Measurements from ENCODE around the gene CCDC102A.

The CCDC102A gene

GRCh38 chr16:57529391-57530103 lies 6.8 kb downstream of the CCDC102A start:
- Histone ChIP-seq H3K9ac (ENCODE audit: low read length in 2 of 2) (peak overlapping the region; percentile 47 to 62), H3K4me3 (ENCODE audit: low read length in 2 of 2) (no peak overlapping the region), H3K27me3 (ENCODE audit: control insufficient read depth in 1 of 2, insufficient read depth in 2 of 2, low read length in 2 of 2) (no peaks in the 10 kb centered on the region), H3K9me3 (ENCODE audit: control insufficient read depth in 2 of 2, low read length in 2 of 2) (no peaks in the 10 kb centered on the region), H3K36me3 (ENCODE audit: control insufficient read depth in 2 of 2, insufficient read depth in 2 of 2, low read length in 2 of 2) (peaks cover 3 to 4% of the 10 kb centered on the region in 2 donors), H3K27ac (ENCODE audit: low read length) (peak overlapping the region; percentile 83), H3K4me1 (ENCODE audit: control insufficient read depth, insufficient read depth, low read length) (peaks cover 37% of the 10 kb centered on the region)

- Histone ChIP-seq H3K27ac (ENCODE audit: low read length) (peak overlapping the region; percentile 83), H3K36me3 (ENCODE audit: control insufficient read depth in 2 of 2, insufficient read depth in 2 of 2, low read length in 2 of 2) (peaks cover 3 to 4% of the 10 kb centered on the region in 2 donors)
Measured at GRCh38 chr16:57528499-57529390, 7.6 kb downstream of the CCDC102A start.

GRCh38 chr16:57527610-57528360 lies 8.6 kb downstream of the CCDC102A start:
- Histone ChIP-seq H3K4me1 (ENCODE audit: control insufficient read depth, insufficient read depth, low read length) (peaks cover 23% of the 10 kb centered on the region), H3K27ac (ENCODE audit: low read length) (no peak overlapping the region), H3K9me3 (ENCODE audit: control insufficient read depth in 2 of 2, low read length in 2 of 2) (no peaks in the 10 kb centered on the region), H3K4me3 (ENCODE audit: low read length in 2 of 2) (no peak overlapping the region), H3K36me3 (ENCODE audit: control insufficient read depth in 2 of 2, insufficient read depth in 2 of 2, low read length in 2 of 2) (peaks cover 3 to 4% of the 10 kb centered on the region in 2 donors), H3K9ac (ENCODE audit: low read length in 2 of 2) (no peak overlapping the region), H3K27me3 (ENCODE audit: control insufficient read depth in 1 of 2, insufficient read depth in 2 of 2, low read length in 2 of 2) (no peaks in the 10 kb centered on the region)

More at GRCh38 chr16:57528499-57529390, 7.6 kb downstream of the CCDC102A start:
- H3K9ac ChIP-seq (ENCODE audit: low read length in 2 of 2), result no peak overlapping the region
- H3K9me3 ChIP-seq (ENCODE audit: control insufficient read depth in 2 of 2, low read length in 2 of 2), result no peaks in the 10 kb centered on the region
- H3K4me1 ChIP-seq (ENCODE audit: control insufficient read depth, insufficient read depth, low read length), result peaks cover 32% of the 10 kb centered on the region
- H3K27me3 ChIP-seq (ENCODE audit: control insufficient read depth in 1 of 2, insufficient read depth in 2 of 2, low read length in 2 of 2), result no peaks in the 10 kb centered on the region
- H3K4me3 ChIP-seq (ENCODE audit: low read length in 2 of 2), result no peak overlapping the region

DNA sequence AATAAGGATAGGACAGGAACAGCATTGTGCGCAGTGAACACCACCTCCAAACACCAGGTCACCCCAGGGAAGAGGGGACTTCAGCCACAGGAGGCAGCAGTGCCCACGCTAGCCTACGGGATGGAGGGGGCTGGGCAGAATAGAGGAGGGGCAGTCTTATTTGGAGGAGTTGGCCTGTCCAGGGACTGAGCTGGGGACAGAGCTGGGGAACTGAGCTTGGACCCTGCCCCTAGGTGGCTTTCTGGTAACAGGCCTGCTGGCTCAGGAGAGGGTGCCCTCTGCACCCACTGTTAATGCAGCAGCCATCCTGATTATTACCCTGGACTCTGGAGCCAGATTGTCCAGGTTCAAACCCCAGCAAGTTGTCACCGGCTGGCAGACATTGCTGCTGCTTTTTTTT lies 9.3 kb downstream of the CCDC102A start:
- no peak overlapping the region for H3K9ac ChIP-seq (ENCODE audit: low read length in 2 of 2)
- peaks cover 4 to 5% of the 10 kb centered on the region in 2 donors for H3K36me3 ChIP-seq (ENCODE audit: control insufficient read depth in 2 of 2, insufficient read depth in 2 of 2, low read length in 2 of 2)
- H3K27ac ChIP-seq (ENCODE audit: low read length), result no peak overlapping the region
- no peaks in the 10 kb centered on the region for H3K27me3 ChIP-seq (ENCODE audit: control insufficient read depth in 1 of 2, insufficient read depth in 2 of 2, low read length in 2 of 2)
- H3K9me3 ChIP-seq (ENCODE audit: control insufficient read depth in 2 of 2, low read length in 2 of 2), result no peaks in the 10 kb centered on the region
- peaks cover 15% of the 10 kb centered on the region for H3K4me1 ChIP-seq (ENCODE audit: control insufficient read depth, insufficient read depth, low read length)
- H3K4me3 ChIP-seq (ENCODE audit: low read length in 2 of 2), result no peak overlapping the region

- H3K9me3 ChIP-seq (ENCODE audit: control insufficient read depth in 2 of 2, low read length in 2 of 2), result no peaks in the 10 kb centered on the region
- no peak overlapping the region for H3K4me3 ChIP-seq (ENCODE audit: low read length in 2 of 2)
- peaks cover 13% of the 10 kb centered on the region for H3K4me1 ChIP-seq (ENCODE audit: control insufficient read depth, insufficient read depth, low read length)
- H3K36me3 ChIP-seq (ENCODE audit: control insufficient read depth in 2 of 2, insufficient read depth in 2 of 2, low read length in 2 of 2), result peaks cover 4 to 5% of the 10 kb centered on the region in 2 donors
- H3K9ac ChIP-seq (ENCODE audit: low read length in 2 of 2), result no peak overlapping the region
- H3K27ac ChIP-seq (ENCODE audit: low read length), result no peak overlapping the region
- no peaks in the 10 kb centered on the region for H3K27me3 ChIP-seq (ENCODE audit: control insufficient read depth in 1 of 2, insufficient read depth in 2 of 2, low read length in 2 of 2)
Measured at GRCh38 chr16:57526498-57526897, 9.9 kb downstream of the CCDC102A start.

DNA sequence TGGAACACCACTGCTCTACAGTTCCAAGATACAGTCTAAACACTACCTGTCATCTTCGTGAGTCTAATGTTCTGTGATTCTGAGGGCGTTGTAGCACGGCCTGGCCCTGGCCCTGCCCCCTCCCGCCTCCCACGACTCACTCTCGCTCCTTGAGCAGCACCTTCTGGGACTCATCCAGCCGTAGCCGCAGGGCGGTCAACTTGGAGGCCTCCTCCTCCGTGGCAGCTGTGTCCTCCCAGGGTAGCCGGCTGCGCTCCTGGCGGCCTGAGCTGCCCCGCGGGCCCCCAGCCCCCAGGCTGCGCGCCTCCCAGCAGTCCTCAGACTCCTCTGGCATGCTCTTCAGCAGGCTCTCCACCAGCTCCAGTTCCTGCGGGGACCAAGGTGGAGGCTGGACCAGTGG lies 10.6 kb downstream of the CCDC102A start:
- Histone ChIP-seq H3K4me3 (ENCODE audit: low read length in 2 of 2) (no peak overlapping the region), H3K36me3 (ENCODE audit: control insufficient read depth in 2 of 2, insufficient read depth in 2 of 2, low read length in 2 of 2) (peaks cover 4 to 8% of the 10 kb centered on the region in 2 donors), H3K27me3 (ENCODE audit: control insufficient read depth in 1 of 2, insufficient read depth in 2 of 2, low read length in 2 of 2) (no peaks in the 10 kb centered on the region), H3K9ac (ENCODE audit: low read length in 2 of 2) (no peak overlapping the region), H3K9me3 (ENCODE audit: control insufficient read depth in 2 of 2, low read length in 2 of 2) (no peaks in the 10 kb centered on the region), H3K4me1 (ENCODE audit: control insufficient read depth, insufficient read depth, low read length) (peaks cover 12% of the 10 kb centered on the region), H3K27ac (ENCODE audit: low read length) (no peak overlapping the region)

DNA sequence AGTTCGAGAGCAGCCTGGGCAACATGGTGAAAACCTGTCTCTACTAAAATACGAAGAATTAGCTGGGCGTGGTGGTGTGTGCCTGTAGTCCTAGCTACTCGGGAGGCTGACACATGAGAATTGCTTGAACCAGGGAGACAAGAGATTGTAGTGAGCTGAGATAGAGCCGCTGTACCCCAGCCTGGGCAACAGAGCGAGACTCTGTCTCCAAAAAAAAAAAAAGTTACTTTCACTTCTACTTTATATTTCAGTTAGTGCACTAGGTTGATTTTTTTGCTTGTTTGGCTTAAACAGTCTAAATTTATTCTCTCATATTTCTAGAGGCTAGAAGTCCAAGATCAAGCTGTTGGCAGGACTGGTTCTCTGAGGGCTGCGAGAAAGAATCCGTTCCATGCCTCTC lies 13.4 kb downstream of the CCDC102A start:
- Histone ChIP-seq H3K27me3 (ENCODE audit: control insufficient read depth in 1 of 2, insufficient read depth in 2 of 2, low read length in 2 of 2) (no peaks in the 10 kb centered on the region), H3K4me3 (ENCODE audit: low read length in 2 of 2) (no peak overlapping the region), H3K9me3 (ENCODE audit: control insufficient read depth in 2 of 2, low read length in 2 of 2) (no peaks in the 10 kb centered on the region), H3K4me1 (ENCODE audit: control insufficient read depth, insufficient read depth, low read length) (no peaks in the 10 kb centered on the region), H3K27ac (ENCODE audit: low read length) (no peak overlapping the region), H3K36me3 (ENCODE audit: control insufficient read depth in 2 of 2, insufficient read depth in 2 of 2, low read length in 2 of 2) (peaks cover 8 to 15% of the 10 kb centered on the region in 2 donors), H3K9ac (ENCODE audit: low read length in 2 of 2) (no peak overlapping the region)

DNA sequence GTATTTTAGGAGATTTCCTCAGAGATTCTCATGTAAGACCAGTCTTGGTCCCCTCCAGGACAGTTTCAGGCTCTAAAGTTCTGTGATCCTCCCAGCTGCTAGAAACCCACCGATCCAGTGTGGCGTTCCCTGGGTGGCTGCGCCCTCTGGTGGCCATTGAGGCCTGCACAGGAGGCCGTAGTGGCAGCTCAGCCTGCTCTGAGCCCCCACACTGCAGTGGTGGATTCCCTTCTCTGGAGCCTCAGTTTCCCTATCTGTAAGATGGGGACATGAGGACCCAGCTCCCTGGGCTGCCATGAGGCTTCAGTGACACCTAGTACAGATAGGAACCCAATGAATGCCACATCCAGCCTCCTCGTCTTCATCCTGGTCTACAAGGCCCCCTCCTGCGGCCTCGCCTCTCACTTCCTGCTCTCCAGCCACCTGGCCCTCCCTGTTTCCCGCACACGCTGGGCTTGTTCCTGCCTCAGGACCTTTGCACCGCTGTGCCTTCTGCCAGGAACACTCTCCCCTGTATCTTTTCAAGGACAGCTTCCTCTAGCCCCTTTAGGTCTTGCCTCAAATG lies 16.5 kb downstream of the CCDC102A start:
- no peaks in the 10 kb centered on the region for H3K4me1 ChIP-seq (ENCODE audit: control insufficient read depth, insufficient read depth, low read length)
- no peak overlapping the region for H3K4me3 ChIP-seq (ENCODE audit: low read length in 2 of 2)
- H3K27me3 ChIP-seq (ENCODE audit: control insufficient read depth in 1 of 2, insufficient read depth in 2 of 2, low read length in 2 of 2), result no peaks in the 10 kb centered on the region
- H3K27ac ChIP-seq (ENCODE audit: low read length), result no peak overlapping the region
- peak overlapping the region in 1 of 2 donors; percentile 29 for H3K9ac ChIP-seq (ENCODE audit: low read length in 2 of 2)
- peaks cover 7 to 34% of the 10 kb centered on the region in 2 donors for H3K36me3 ChIP-seq (ENCODE audit: control insufficient read depth in 2 of 2, insufficient read depth in 2 of 2, low read length in 2 of 2)
- no peaks in the 10 kb centered on the region for H3K9me3 ChIP-seq (ENCODE audit: control insufficient read depth in 2 of 2, low read length in 2 of 2)

DNA sequence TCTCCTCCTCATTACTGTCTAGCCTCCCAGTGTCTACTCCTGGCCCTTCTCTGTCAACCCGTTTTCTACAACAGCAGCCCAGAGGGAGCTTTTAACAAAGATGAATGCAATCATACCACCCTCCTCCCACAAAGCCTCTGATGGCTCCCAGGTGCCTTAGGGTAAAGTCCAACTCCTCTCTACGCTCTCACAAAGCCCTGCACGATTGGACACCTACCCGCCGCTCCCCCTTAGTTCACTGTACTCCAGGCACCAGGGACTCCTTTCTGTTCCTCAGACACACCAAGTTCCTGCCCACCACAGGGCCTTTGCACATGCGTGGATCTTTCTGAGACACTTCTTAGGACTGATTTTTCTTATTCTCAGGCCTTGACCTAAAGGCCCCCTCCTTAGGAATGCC lies 17.4 kb downstream of the CCDC102A start:
- H3K9me3 ChIP-seq (ENCODE audit: control insufficient read depth in 2 of 2, low read length in 2 of 2), result no peaks in the 10 kb centered on the region
- H3K27ac ChIP-seq (ENCODE audit: low read length), result no peak overlapping the region
- H3K4me1 ChIP-seq (ENCODE audit: control insufficient read depth, insufficient read depth, low read length), result no peaks in the 10 kb centered on the region
- H3K27me3 ChIP-seq (ENCODE audit: control insufficient read depth in 1 of 2, insufficient read depth in 2 of 2, low read length in 2 of 2), result no peaks in the 10 kb centered on the region
- no peak overlapping the region for H3K4me3 ChIP-seq (ENCODE audit: low read length in 2 of 2)
- peaks cover 7 to 36% of the 10 kb centered on the region in 2 donors for H3K36me3 ChIP-seq (ENCODE audit: control insufficient read depth in 2 of 2, insufficient read depth in 2 of 2, low read length in 2 of 2)
- no peak overlapping the region for H3K9ac ChIP-seq (ENCODE audit: low read length in 2 of 2)

- Histone ChIP-seq H3K9ac (ENCODE audit: low read length in 2 of 2) (no peak overlapping the region), H3K4me3 (ENCODE audit: low read length in 2 of 2) (no peak overlapping the region), H3K9me3 (ENCODE audit: control insufficient read depth in 2 of 2, low read length in 2 of 2) (no peaks in the 10 kb centered on the region), H3K36me3 (ENCODE audit: control insufficient read depth in 2 of 2, insufficient read depth in 2 of 2, low read length in 2 of 2) (peaks cover 11 to 39% of the 10 kb centered on the region in 2 donors), H3K27ac (ENCODE audit: low read length) (no peak overlapping the region), H3K27me3 (ENCODE audit: control insufficient read depth in 1 of 2, insufficient read depth in 2 of 2, low read length in 2 of 2) (no peaks in the 10 kb centered on the region), H3K4me1 (ENCODE audit: control insufficient read depth, insufficient read depth, low read length) (no peaks in the 10 kb centered on the region)
Measured at GRCh38 chr16:57518520-57518919, 17.9 kb downstream of the CCDC102A start.

Data from stomach smooth muscle (tissue), 2 donors.